Left kidney (tissue), 2 donors: ENCODE measurements around the gene TLE2. TPM values are rescaled to one million over a fixed set of nuclear protein-coding genes. Genes with fewer than 3 reads are reported as not detected.
"Not testable (repeated sequence)": the region's sequence is repeated elsewhere in the genome, so short reads cannot be mapped to it uniquely, and the experiment has no call there.

Source experiments
- DNase-seq: peaks from one replicate; pipeline ENCODE4 v3.0.0-alpha.2; 2013
- polyA plus RNA-seq: library from polyadenylated mRNA; unstranded; fragments of 120-200 nt; gene quantifications from one replicate; pipeline ENCODE4 v1.2.1, GENCODE V29; 2013; ENCODE audit not compliant: insufficient read length

Gene TLE2
- polyA plus RNA-seq, 1 donor = 30.0 TPM

- no peak for DNase-seq
Observed at GRCh38 chr19:3056417-3057088, 27.5 kb upstream of the TLE2 start.

GRCh38 chr19:3055741-3056416 is 26.8 kb upstream of the TLE2 start:
- DNase-seq = no peak

GRCh38 chr19:3054972-3055740 is 26.1 kb upstream of the TLE2 start:
- no peak for DNase-seq

GRCh38 chr19:3054265-3054971 is 25.3 kb upstream of the TLE2 start:
- DNase-seq = no peak

- no peak for DNase-seq
Observed at GRCh38 chr19:3053780-3054179, 24.7 kb upstream of the TLE2 start.

- no peak for DNase-seq
Observed at GRCh38 chr19:3053218-3053621, 24.1 kb upstream of the TLE2 start.

- not testable (repeated sequence) for DNase-seq
Observed at GRCh38 chr19:3050016-3050415, 20.9 kb upstream of the TLE2 start.

GRCh38 chr19:3049089-3049488 is 20.0 kb upstream of the TLE2 start:
- DNase-seq = no peak

- no peak for DNase-seq
Observed at GRCh38 chr19:3048190-3048533, 19.1 kb upstream of the TLE2 start.

- peak; percentile 85 for DNase-seq
Observed at GRCh38 chr19:3047496-3048189, 18.6 kb upstream of the TLE2 start.

GRCh38 chr19:3046698-3047495 is 17.8 kb upstream of the TLE2 start:
- peak; percentile 75 for DNase-seq

- no peak for DNase-seq
Observed at GRCh38 chr19:3045885-3046697, 17.0 kb upstream of the TLE2 start.

GRCh38 chr19:3045191-3045590 is 16.1 kb upstream of the TLE2 start:
- no peak for DNase-seq

GRCh38 chr19:3042621-3043267 is 13.7 kb upstream of the TLE2 start:
- no peak for DNase-seq

GRCh38 chr19:3041761-3042620 is 12.9 kb upstream of the TLE2 start:
- DNase-seq = no peak

GRCh38 chr19:3041327-3041726 is 12.2 kb upstream of the TLE2 start:
- DNase-seq = no peak

GRCh38 chr19:3039641-3040077 is 10.6 kb upstream of the TLE2 start:
- DNase-seq = no peak

- no peak for DNase-seq
Observed at GRCh38 chr19:3039125-3039524, 10.0 kb upstream of the TLE2 start.

GRCh38 chr19:3038214-3038613 is 9.1 kb upstream of the TLE2 start:
- no peak for DNase-seq
